ENCODE measurements around the gene GJB4. TPM values are rescaled to one million over a fixed set of nuclear protein-coding genes. Genes with fewer than 3 reads are reported as not detected.

GJB4 gene
- total RNA-seq = under 0.01 TPM in 1 of 2 replicates, not detected in the other

GRCh38 chr1:34759503-34760357 lies at the start of gene GJB4:
GJB4 (plus strand) TSS chr1:34759740; CDS start chr1:34761255, 1,515 bp downstream.

GRCh38 chr1:34754964-34755637 lies 4.4 kb upstream of the GJB4 start, which contains the start of gene GJB5:
GJB5 (plus strand) TSS chr1:34755047; CDS start chr1:34757331, 2,284 bp downstream.

GRCh38 chr1:34781071-34781843 lies 21.7 kb downstream of the GJB4 start, which contains the start of gene GJB3:
GJB3 (plus strand) TSS chr1:34781214; CDS start chr1:34784763, 3,549 bp downstream.

GRCh38 chr1:34792868-34793727 lies 33.6 kb downstream of the GJB4 start, which contains the start of gene GJA4:
GJA4 (plus strand) TSS chr1:34792999; CDS start chr1:34794214, 1,215 bp downstream.

Other genes starting within 250 kb of the GJB4 start
- not detected in 2 replicates for gene GJB5, start 4.7 kb upstream of the GJB4 start, total RNA-seq
- 0.09 TPM in 1 of 2 replicates, not detected in the other for gene GJB3, start 21.5 kb downstream of the GJB4 start, total RNA-seq
- 19.4 and 68.6 TPM in 2 replicates for gene GJA4, start 33.3 kb downstream of the GJB4 start, total RNA-seq
- gene SMIM12, start 100.0 kb downstream of the GJB4 start, total RNA-seq = 41.3 and 43.5 TPM in 2 replicates
- under 0.01 and 0.09 TPM in 2 replicates for gene DLGAP3, start 169.9 kb downstream of the GJB4 start, total RNA-seq
- gene TMEM35B, start 225.6 kb downstream of the GJB4 start, total RNA-seq = 14.6 and 18.4 TPM in 2 replicates